CD4-positive, alpha-beta memory T cell (primary cell): Measurements from ENCODE around the gene GPATCH8. TPM values are rescaled to one million over a fixed set of nuclear protein-coding genes. Genes with fewer than 3 reads are reported as not detected.
"Not testable (repeated sequence)": the region's sequence is repeated elsewhere in the genome, so short reads cannot be mapped to it uniquely, and the experiment has no call there.

ENCODE experiments used
- CTCF ChIA-PET: fragments of 350-600 bp; sonication (Branson Sonifier 250); formaldehyde crosslinking; loops from one replicate; lab custom pipeline; 2021; ENCODE audit warnings: inconsistent platforms; ENCODE audit not compliant: partially characterized antibody; lab: Charles Lee
- POLR2A ChIA-PET: fragments of 350-600 bp; sonication (Branson Sonifier 250); formaldehyde crosslinking; loops from one replicate; lab custom pipeline; 2021; ENCODE audit not compliant: partially characterized antibody; lab: Charles Lee
- DNase-seq, 5 donors: peaks; one replicate each; pipeline versions ENCODE4 v3.0.0 to v3.0.0-alpha.2; 2020 to 2022; ENCODE audit warnings: mixed read lengths in 1 of 5
- H3K27ac ChIP-seq: one replicate; pipeline ENCODE4 v1.7.0; 2013; ENCODE audit warnings: low read depth, low read length
- H3K27me3 ChIP-seq: 2 replicates; pipeline ENCODE4 v1.7.0; 2013; ENCODE audit warnings: mild to moderate bottlenecking, low read length, moderate library complexity; ENCODE audit not compliant: insufficient read depth
- H3K36me3 ChIP-seq: 2 replicates; pipeline ENCODE4 v1.7.0; 2013; ENCODE audit warnings: mild to moderate bottlenecking, low read length, moderate library complexity; ENCODE audit not compliant: insufficient read depth
- H3K4me1 ChIP-seq: 2 replicates; pipeline ENCODE4 v1.7.0; 2013; ENCODE audit warnings: mild to moderate bottlenecking, low read length, moderate library complexity; ENCODE audit not compliant: insufficient read depth
- H3K4me3 ChIP-seq, 2 donors: one replicate each; pipeline ENCODE4 v1.7.0; 2013; ENCODE audit warnings: low read length in 2 of 2, mild to moderate bottlenecking in 1 of 2
- H3K9me3 ChIP-seq, 2 donors: one replicate each; pipeline ENCODE4 v1.7.0; 2013; ENCODE audit warnings: low read length in 2 of 2, control low read depth in 1 of 2; ENCODE audit not compliant: control insufficient read depth in 1 of 2
- H3K27ac Mint-ChIP-seq, 7 donors: one replicate each; pipeline ENCODE4 v1.8.0; 2020 to 2021; ENCODE audit warnings: mixed read lengths in 7 of 7, mild to moderate bottlenecking in 6 of 7, inconsistent platforms in 3 of 7, moderate library complexity in 3 of 7
- H3K27me3 Mint-ChIP-seq, 2 donors: one replicate each; pipeline ENCODE4 v1.8.0; 2020 to 2021; ENCODE audit warnings: mixed read lengths in 2 of 2
- H3K36me3 Mint-ChIP-seq, 2 donors: one replicate each; pipeline ENCODE4 v1.8.0; 2020 to 2021; ENCODE audit warnings: mixed read lengths in 2 of 2, inconsistent platforms in 1 of 2, mild to moderate bottlenecking in 1 of 2
- H3K4me1 Mint-ChIP-seq, 4 donors: one replicate each; pipeline ENCODE4 v1.8.0; 2020 to 2021; ENCODE audit warnings: mixed read lengths in 4 of 4, mild to moderate bottlenecking in 1 of 4
- H3K4me3 Mint-ChIP-seq, 8 donors: one replicate each; pipeline ENCODE4 v1.8.0; 2020 to 2021; ENCODE audit warnings: mixed read lengths in 8 of 8, mild to moderate bottlenecking in 7 of 8, moderate library complexity in 6 of 8, inconsistent platforms in 3 of 8
- H3K9me3 Mint-ChIP-seq, 8 donors: one replicate each; pipeline ENCODE4 v1.8.0; 2020 to 2021; ENCODE audit warnings: mixed read lengths in 8 of 8, mild to moderate bottlenecking in 5 of 8, inconsistent platforms in 3 of 8, moderate library complexity in 1 of 8
- intact Hi-C: fragments of 100-400 bp; cut with micrococcal nuclease; formaldehyde crosslinking; loops from one replicate; pipeline ENCODE4 v1.15.1; 2023
- polyA plus RNA-seq, 2 donors: library from polyadenylated mRNA; unstranded; fragments of 300-500 nt; fragmentation: Illumina TruSeq; gene quantifications; one replicate each; pipeline ENCODE4 v1.2.3, GENCODE V29; 2021
- total RNA-seq, 2 experiments: library from RNA; stranded (reverse); gene quantifications; one replicate each; pipeline ENCODE4 v1.2.3, GENCODE V29; 2021

GPATCH8 gene
- total and polyA plus RNA-seq, 4 experiments from 2014 or later, result 12.9 to 75.8 (median 70.2) TPM

- Histone ChIP-seq H3K4me3 (no peak overlapping the region), H3K27me3 (no peaks in the 10 kb centered on the region), H3K9me3 (no peaks in the 10 kb centered on the region), H3K36me3 (no peaks in the 10 kb centered on the region), H3K4me1 (no peaks in the 10 kb centered on the region), H3K27ac (no peak overlapping the region)
- DNase-seq, result no peak
- peaks cover 16 to 39% of the 10 kb centered on the region in 2 donors for H3K27me3 Mint-ChIP-seq
- no peak overlapping the region for H3K27ac Mint-ChIP-seq
- CTCF ChIA-PET, result interaction anchor here (1.6 kb wide), 1 partner anchor 10 kb away, joined by 6 read pairs; no protein-coding TSS in a partner anchor
- POLR2A ChIA-PET, result no interaction called here
- H3K36me3 Mint-ChIP-seq, result no peaks in the 10 kb centered on the region
- H3K4me1 Mint-ChIP-seq, result no peaks in the 10 kb centered on the region
- intact Hi-C loops, result no loop called here
- peaks cover 0 to 3% (median 0%) of the 10 kb centered on the region in 8 donors for H3K9me3 Mint-ChIP-seq
- no peak overlapping the region for H3K4me3 Mint-ChIP-seq
These were observed 40.8 kb upstream of the GPATCH8 start for GRCh38 chr17:44543905-44544523.

GRCh38 chr17:44543213-44543904 lies 40.2 kb upstream of the GPATCH8 start:
- intact Hi-C loops, result no loop called here
- H3K27ac Mint-ChIP-seq, result no peak overlapping the region
- no peak overlapping the region for H3K4me3 Mint-ChIP-seq
- no peaks in the 10 kb centered on the region for H3K4me1 ChIP-seq
- ChIA-PET CTCF (interaction anchor here (1.6 kb wide), 1 partner anchor 9 kb away, joined by 6 read pairs; no protein-coding TSS in a partner anchor), POLR2A (no interaction called here)
- peaks cover 13 to 37% of the 10 kb centered on the region in 2 donors for H3K27me3 Mint-ChIP-seq
- H3K36me3 Mint-ChIP-seq, result no peaks in the 10 kb centered on the region
- H3K9me3 ChIP-seq, result no peaks in the 10 kb centered on the region
- no peak for DNase-seq
- H3K9me3 Mint-ChIP-seq, result peaks cover 0 to 3% (median 0%) of the 10 kb centered on the region in 8 donors
- H3K36me3 ChIP-seq, result no peaks in the 10 kb centered on the region
- no peak overlapping the region for H3K4me3 ChIP-seq
- H3K27ac ChIP-seq, result no peak overlapping the region
- H3K27me3 ChIP-seq, result no peaks in the 10 kb centered on the region
- H3K4me1 Mint-ChIP-seq, result no peaks in the 10 kb centered on the region

GRCh38 chr17:44541884-44542581 lies 38.8 kb upstream of the GPATCH8 start:
- H3K9me3 Mint-ChIP-seq, result peaks cover 0 to 5% (median 0%) of the 10 kb centered on the region in 8 donors
- DNase-seq, result no peak
- Histone ChIP-seq H3K36me3 (no peaks in the 10 kb centered on the region), H3K4me3 (no peak overlapping the region), H3K9me3 (no peaks in the 10 kb centered on the region), H3K4me1 (no peaks in the 10 kb centered on the region), H3K27ac (no peak overlapping the region), H3K27me3 (no peaks in the 10 kb centered on the region)
- intact Hi-C loops, result no loop called here
- H3K4me1 Mint-ChIP-seq, result no peaks in the 10 kb centered on the region
- no peak overlapping the region for H3K27ac Mint-ChIP-seq
- H3K4me3 Mint-ChIP-seq, result no peak overlapping the region
- peaks cover 11 to 35% of the 10 kb centered on the region in 2 donors for H3K27me3 Mint-ChIP-seq
- H3K36me3 Mint-ChIP-seq, result no peaks in the 10 kb centered on the region
- CTCF ChIA-PET, result interaction anchor here (0.5 kb wide), 1 partner anchor 9 kb away, joined by 3 read pairs; no protein-coding TSS in a partner anchor
- POLR2A ChIA-PET, result no interaction called here

- H3K9me3 Mint-ChIP-seq, result peaks cover 0 to 2% (median 0%) of the 10 kb centered on the region in 8 donors
- Histone ChIP-seq H3K27me3 (no peaks in the 10 kb centered on the region), H3K36me3 (no peaks in the 10 kb centered on the region), H3K9me3 (no peaks in the 10 kb centered on the region), H3K4me1 (no peaks in the 10 kb centered on the region), H3K4me3 (no peak overlapping the region), H3K27ac (no peak overlapping the region)
- H3K36me3 Mint-ChIP-seq, result no peaks in the 10 kb centered on the region
- H3K4me3 Mint-ChIP-seq, result no peak overlapping the region
- H3K27ac Mint-ChIP-seq, result no peak overlapping the region
- no peak for DNase-seq
- intact Hi-C loops, result no loop called here
- CTCF ChIA-PET, result interaction anchor here (1.0 kb wide), 1 partner anchor 8 kb away, joined by 3 read pairs; no protein-coding TSS in a partner anchor
- peaks cover 7 to 26% of the 10 kb centered on the region in 2 donors for H3K27me3 Mint-ChIP-seq
- POLR2A ChIA-PET, result no interaction called here
- no peaks in the 10 kb centered on the region for H3K4me1 Mint-ChIP-seq
These were observed 37.3 kb upstream of the GPATCH8 start for GRCh38 chr17:44540246-44541084.

- no peaks in the 10 kb centered on the region for H3K4me1 ChIP-seq
- H3K9me3 Mint-ChIP-seq, result peaks cover 0 to 2% (median 0%) of the 10 kb centered on the region in 8 donors
- H3K27me3 ChIP-seq, result no peaks in the 10 kb centered on the region
- H3K27me3 Mint-ChIP-seq, result peaks cover 5 to 21% of the 10 kb centered on the region in 2 donors
- no peaks in the 10 kb centered on the region for H3K36me3 ChIP-seq
- H3K27ac Mint-ChIP-seq, result no peak overlapping the region
- DNase-seq, result no peak
- no peak overlapping the region for H3K4me3 ChIP-seq
- CTCF ChIA-PET, result no interaction called here
- intact Hi-C loops, result no loop called here
- no peaks in the 10 kb centered on the region for H3K36me3 Mint-ChIP-seq
- no peaks in the 10 kb centered on the region for H3K9me3 ChIP-seq
- POLR2A ChIA-PET, result no interaction called here
- no peaks in the 10 kb centered on the region for H3K4me1 Mint-ChIP-seq
- no peak overlapping the region for H3K4me3 Mint-ChIP-seq
- H3K27ac ChIP-seq, result no peak overlapping the region
These were observed 36.5 kb upstream of the GPATCH8 start for GRCh38 chr17:44539673-44540072.

- H3K4me1 ChIP-seq, H3K4me3 Mint-ChIP-seq, H3K36me3 Mint-ChIP-seq, H3K36me3 ChIP-seq, H3K27ac ChIP-seq, POLR2A ChIA-PET, H3K9me3 ChIP-seq, H3K27me3 ChIP-seq, H3K4me3 ChIP-seq, DNase-seq, H3K4me1 Mint-ChIP-seq, H3K9me3 Mint-ChIP-seq, intact Hi-C loops, H3K27me3 Mint-ChIP-seq: not testable (repeated sequence)
- CTCF ChIA-PET, result interaction anchor here (1.0 kb wide), 1 partner anchor 10 kb away, joined by 3 read pairs; no protein-coding TSS in a partner anchor
- H3K27ac Mint-ChIP-seq, result peak overlapping the region in 1 of 7 donors; percentile 59
These were observed 34.7 kb upstream of the GPATCH8 start for GRCh38 chr17:44537922-44538321.
